Globus pallidus (tissue), 1 donor: ENCODE measurements around the gene CCNDBP1.
"Not testable (repeated sequence)": the region's sequence is repeated elsewhere in the genome, so short reads cannot be mapped to it uniquely, and the experiment has no call there.

Experiments
- DNase-seq: peaks from one replicate; pipeline ENCODE4 v3.0.0-alpha.2; 2015; ENCODE audit warnings: low spot score

CCNDBP1 gene

DNA sequence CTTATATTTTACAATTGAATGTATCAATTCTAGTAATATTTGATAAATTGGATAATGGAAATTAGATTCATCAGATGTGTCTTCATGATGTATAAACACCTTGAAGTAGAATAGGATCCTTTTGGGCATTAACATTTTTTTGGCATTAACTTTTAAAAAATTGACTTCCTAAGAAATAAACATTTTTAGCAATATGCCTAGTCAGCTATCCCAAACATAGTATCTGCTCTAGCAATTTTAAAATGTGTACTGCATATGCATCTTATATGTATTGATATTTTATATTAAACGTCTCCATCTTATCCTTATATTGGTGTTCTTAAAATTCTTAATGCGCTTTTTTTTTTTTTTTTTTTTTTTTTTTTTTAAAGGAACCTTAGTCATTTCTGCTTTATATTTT lies 8.5 kb downstream of the CCNDBP1 start:
- no peak for DNase-seq

GRCh38 chr15:43194795-43195194 lies 9.6 kb downstream of the CCNDBP1 start:
- DNase-seq, result no peak

- no peak for DNase-seq
Observed at GRCh38 chr15:43196760-43197548, 11.8 kb downstream of the CCNDBP1 start.

- DNase-seq, result not testable (repeated sequence)
Observed at GRCh38 chr15:43197773-43198172, 12.6 kb downstream of the CCNDBP1 start.

DNA sequence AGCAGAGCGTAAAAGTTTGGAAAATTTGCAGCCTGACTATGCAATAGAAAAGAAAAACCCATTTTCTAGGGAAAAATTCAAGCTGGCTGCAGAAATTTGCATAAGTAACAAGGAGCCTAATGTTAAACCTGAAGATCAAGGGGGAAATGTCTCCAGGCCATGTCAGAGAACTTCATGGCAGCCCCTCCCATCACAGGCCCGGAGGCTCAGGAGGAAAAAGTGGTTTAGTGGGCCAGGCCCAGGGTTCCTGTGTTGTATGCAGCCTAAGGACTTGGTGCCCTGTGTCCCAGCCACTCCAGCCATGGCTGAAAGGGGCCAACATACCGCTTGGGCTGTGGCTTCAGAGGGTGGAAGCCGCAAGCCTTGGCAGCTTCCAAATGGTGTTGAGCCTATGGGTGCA lies 13.4 kb downstream of the CCNDBP1 start:
- not testable (repeated sequence) for DNase-seq

DNA sequence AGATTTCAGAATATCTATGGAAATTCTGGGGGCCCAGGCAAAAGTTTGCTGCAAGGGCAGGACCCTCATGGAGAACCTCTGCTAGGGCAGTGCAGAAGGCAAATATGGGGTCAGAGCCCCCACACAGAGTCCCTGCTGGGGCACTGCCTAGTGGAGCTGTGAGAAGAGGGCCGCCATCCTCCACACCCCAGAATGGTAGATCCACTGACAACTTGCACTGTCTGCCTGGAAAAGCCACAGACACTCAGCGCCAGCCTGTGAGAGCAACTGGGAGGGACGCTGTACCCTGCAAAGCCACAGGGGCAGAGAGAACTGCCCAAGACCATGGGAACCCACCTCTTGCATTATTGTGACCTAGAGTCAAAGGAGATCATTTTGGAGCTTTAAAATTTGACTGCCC lies 13.8 kb downstream of the CCNDBP1 start:
- DNase-seq, result no peak

DNA sequence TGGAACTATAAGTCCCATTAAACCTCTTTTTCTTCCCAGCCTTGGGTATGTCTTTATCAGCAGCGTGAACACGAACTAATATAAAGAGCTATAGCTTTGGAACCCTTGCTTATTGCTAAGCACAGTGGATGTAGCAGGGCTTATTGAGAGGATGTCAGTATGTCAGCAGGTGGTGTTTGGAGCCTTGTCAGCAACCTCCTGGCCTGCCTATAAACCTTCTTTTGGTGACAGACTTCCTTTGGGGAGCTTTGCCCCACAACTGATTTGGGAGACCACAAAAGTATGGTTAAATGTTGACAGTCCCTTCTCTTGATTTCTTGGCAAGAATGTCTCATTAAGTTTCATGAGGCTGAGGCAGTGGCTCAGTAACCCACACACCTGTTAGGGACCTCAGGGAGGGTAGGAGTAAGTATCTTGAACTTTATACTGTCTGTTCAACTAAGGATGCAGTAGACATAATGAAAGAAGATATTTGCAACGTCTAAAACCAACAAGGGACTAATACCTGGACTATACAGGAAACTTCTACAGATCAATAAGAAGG lies 14.8 kb downstream of the CCNDBP1 start:
- no peak for DNase-seq

DNA sequence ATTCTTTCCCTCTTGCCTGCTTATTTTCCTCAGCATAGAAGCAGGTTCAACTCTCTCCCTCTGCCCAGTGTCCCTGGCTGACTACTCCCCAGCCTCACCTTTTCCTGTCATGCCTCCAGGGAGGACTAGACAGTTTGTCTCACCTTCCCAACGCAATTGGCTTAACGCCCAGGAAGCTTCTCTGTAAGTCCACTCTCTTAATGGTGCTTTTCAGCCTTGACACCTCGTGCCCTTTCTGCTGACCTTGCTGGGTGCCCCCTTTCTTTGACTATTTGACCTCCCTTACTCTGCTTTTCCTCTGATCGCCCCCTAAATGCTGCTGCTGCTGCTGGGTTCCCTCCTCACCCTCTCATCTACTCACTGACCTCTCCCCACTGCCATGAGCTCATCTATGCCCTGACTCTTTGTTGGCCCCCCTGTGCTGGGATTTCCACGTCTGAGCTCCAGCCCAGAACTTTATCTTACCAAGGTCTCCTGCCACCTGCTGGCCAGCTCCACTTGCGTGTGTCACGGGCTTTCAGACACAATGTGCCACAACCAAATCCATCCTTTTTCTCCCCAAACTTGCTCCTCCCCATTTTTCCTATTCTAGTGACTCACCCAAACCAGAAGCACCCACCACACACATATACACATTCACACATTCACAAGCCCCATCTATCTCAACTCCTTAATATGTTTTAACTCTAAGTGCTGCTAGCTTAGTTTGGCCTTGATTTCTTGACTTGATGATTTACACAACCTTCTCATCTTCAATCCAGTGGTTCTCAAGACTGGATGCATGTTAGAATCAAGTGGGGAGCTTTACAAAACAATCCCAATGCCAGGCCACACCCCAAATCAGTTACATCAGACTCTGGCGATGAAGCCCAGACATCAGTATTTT lies 19.1 kb downstream of the CCNDBP1 start:
- DNase-seq, result peak; percentile 11

- DNase-seq, result no peak
Observed at GRCh38 chr15:43206054-43206453, 20.9 kb downstream of the CCNDBP1 start.

DNA sequence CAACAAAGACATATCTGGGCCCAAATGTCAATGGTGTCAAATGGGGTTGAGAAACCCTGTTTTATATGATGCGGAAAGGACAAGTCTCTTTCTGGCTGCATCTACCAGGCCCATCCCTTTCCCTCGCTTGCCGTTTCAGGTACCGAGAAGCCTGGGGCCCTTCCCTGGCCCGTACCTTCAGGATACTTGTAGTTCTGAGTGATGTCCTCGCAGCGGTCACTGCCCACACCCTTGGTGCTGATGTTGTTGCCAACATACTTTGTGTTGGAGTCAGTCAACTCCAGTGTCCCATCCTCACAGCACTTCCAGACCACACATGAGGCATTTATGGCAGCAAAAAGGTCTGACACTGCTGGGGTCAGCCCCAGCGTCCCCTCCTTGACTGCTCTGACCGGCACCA lies 21.8 kb downstream of the CCNDBP1 start:
- no peak for DNase-seq

DNA sequence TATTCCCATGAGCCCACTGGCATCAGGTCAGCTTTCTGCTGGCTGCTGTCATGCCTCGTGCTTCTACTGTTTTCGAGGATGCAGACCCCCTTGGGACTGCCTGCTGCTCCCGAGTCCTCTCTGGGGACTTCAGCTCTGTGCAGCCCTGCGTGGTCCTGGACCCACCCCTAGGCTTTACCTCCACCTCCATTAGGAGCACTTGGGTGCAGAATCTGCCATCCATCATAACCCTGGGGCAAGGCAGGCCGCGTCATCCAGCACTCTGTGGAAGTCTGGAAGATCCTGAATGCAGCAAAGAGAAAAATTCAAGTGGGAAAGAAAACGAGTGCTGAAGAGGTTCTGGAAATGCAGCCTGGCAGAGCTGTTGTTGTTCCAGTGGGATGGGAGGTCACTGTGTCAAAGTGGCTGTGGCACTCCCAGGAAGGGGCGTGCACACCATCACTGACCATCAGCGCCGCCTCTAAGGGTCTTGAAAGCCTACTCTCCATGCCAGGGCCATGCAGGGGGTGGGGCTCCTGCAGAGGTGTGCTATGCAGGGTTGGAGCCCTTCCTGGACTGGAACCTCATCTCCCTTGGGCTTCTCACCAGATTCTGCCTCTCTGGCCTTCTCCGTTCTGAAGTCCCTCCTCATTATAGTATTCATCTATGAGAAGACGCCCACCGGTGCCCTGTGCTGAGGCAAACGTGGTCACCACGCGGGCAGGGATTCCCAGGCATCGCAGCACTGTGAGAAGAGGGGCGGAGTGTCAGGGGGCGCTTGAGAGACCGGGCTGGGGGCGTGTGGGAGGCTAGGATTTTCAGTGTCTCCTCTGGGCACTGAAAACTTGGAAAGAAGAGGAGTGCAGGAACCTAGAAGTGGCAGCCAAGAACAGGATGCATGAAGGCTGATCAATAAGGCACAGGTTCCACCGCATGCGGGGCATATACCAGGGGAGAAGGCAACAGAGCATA lies 23.1 kb downstream of the CCNDBP1 start:
- no peak for DNase-seq

GRCh38 chr15:43209059-43209824 lies 24.0 kb downstream of the CCNDBP1 start:
- DNase-seq, result no peak

- no peak for DNase-seq
Observed at GRCh38 chr15:43210172-43210745, 25.1 kb downstream of the CCNDBP1 start.

GRCh38 chr15:43210807-43211206 lies 25.6 kb downstream of the CCNDBP1 start:
- DNase-seq, result no peak

DNA sequence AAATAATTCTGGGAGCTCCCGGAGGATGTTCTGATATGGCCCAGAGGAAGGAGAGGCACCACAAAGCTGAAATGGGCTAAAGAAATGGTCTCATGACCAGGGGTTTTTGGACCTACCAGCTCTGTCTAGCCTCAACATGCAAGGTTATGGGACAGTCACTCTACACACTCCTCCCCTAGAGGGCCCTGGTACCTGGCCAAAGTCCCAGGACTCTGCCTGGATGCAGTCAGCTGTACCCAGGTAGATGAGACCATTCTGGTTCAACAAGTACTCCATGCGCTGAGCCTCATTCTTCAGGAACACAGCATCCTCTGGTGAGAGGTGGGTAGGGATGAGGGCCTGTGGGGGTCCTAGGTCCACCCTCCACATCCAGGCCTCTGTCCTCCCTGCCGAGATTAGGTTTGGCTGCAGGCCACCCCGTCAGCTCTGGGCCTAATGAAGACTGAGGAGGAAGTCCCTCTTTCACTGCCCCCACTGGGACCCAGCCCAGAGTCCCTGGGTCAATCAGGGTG lies 26.1 kb downstream of the CCNDBP1 start:
- DNase-seq, result no peak

DNA sequence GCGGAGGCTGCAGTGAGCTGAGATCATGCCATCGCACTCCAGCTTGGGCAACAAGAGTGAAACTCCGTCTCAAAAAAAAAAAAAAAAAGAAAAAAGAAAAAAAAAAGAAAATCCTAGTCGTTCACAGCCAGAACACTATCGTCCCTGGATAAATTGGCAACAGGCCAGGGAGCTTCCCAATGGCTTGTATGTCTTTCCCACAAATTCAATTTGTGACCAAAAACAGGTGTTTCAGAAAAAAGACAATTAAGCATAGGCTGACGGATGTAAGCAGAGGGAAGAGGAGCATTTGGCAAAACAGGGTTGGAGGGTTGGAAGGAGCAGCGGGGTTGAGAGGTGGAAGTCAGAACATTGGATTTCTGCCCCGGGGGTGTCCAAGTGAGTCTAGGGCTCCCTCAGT lies 27.1 kb downstream of the CCNDBP1 start:
- no peak for DNase-seq

- DNase-seq, result no peak
Observed at GRCh38 chr15:43212951-43213350, 27.7 kb downstream of the CCNDBP1 start.

GRCh38 chr15:43213466-43213865 lies 28.3 kb downstream of the CCNDBP1 start:
- no peak for DNase-seq

DNA sequence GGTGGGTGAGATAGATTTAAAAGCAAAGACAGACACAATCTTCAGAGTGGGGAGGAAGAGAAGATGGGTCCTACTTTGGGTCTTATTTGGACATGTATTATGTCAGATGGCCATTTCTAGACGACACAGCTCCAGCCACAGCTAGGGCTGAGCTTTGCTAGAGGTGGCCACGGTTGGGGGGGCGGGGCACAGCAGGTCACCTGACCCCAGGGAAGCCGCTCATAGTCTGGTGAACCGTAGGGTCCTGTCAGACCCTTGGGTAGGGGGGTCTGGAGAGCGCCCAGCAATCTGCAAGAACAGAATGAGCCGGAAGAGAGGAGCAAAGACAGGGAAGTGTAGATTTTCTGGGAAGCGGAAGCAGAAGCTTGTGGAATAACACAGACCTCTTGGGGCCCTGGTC lies 29.0 kb downstream of the CCNDBP1 start:
- DNase-seq, result no peak

DNA sequence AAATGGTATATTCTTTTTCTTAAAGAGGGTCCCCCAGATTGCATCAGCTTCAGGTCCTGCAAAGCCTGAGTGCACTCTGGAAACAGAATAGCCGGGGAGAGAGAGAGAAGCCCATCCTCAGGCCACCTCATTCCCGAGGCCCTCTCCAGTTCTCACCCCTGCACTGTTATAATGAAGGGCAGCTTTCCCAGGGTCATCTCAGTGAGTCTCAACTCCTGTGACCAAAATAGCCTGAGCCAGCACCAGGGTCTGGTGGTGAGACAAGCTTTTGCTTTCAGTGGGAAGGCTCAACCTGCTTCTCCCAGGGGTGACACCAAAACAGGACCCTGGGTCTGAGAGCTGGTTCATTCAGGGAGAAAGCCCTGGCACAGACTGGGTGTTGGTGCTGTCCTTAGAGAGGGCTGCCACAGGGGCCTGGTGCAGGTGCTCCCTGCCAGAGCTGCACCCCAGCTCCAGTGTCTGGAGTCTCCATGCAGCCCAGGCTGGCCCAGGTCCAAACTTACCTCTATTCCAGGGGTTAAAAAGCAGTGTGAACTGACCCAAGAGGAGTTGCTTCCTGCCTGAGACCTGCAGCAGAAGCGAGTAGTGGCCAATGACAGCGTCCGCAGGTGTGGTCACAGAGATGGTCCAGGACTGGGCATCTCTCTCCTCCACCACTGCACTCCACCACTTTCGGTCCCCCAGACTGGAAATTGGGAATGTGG lies 29.5 kb downstream of the CCNDBP1 start:
- no peak for DNase-seq
